ENCODE measurements around the gene FAM185A. TPM values are rescaled to one million over a fixed set of nuclear protein-coding genes. Genes with fewer than 3 reads are reported as not detected.

FAM185A gene
- total and polyA plus RNA-seq, 2 of the 13 experiments (the other 11 are each of a cell fraction or from before 2014, with no cell fraction given) = 5.0 to 11.6 TPM

DNA sequence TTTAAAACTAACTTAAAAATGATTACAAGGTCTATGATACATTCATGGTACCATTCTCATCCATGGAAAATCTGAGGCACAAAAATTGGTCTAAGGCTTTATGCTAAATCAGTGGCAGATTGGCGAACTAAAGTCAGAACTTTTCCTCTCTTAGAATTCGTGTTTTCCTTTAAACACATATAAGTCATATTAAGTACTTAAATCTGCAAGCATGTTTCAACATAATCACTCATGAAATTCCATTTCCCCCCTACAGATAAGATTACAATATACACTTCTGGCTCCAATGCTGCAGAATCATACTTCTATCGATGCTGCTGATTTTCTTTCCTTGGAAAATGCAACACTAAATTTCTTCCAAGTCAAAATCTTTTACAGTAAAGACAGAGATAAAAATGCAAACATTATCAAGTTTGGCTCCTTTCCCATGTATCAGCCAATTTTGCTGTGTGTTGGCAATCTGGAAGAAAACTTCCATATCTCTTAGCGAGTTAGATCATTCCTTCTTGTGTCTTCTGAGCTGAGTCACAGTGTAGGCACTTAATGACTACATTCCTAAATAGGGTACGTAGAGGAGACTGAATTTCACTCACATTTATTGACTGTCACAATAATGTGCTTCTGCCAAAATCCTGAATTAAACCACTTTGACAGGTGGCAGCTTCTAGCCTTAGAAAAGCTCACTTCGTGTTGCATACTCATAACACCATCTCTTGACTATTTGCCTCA is 87.6 kb downstream of the FAM185A start:
- Histone ChIP-seq H3K4me1 (ENCODE audit: insufficient read depth, low read length) (peaks cover 34% of the 10 kb centered on the region), H3K9me3 (ENCODE audit: low read length) (no peaks in the 10 kb centered on the region), H3K27me3 (ENCODE audit: control insufficient read depth in 1 of 2, insufficient read depth in 2 of 2, low read length in 2 of 2) (no peaks in the 10 kb centered on the region), H3K4me2 (ENCODE audit: low read depth, low read length) (no peak overlapping the region), H4K20me1 (ENCODE audit: insufficient read depth, low read length) (no peaks in the 10 kb centered on the region), H2AFZ (ENCODE audit: low read length) (no peak overlapping the region), H3K79me2 (ENCODE audit: insufficient read depth, low read length) (no peaks in the 10 kb centered on the region), H3K36me3 (replicated peaks in 1 of 2; ENCODE audit: control insufficient read depth in 1 of 2, insufficient read depth in 2 of 2, low read length in 2 of 2) (no peaks in the 10 kb centered on the region; a peak in 1 of 5 replicates), H3K9ac (ENCODE audit: insufficient read depth, low read depth, low read length) (no peak overlapping the region), H3K4me3 (replicated peaks in 1 of 3; ENCODE audit: insufficient read depth in 1 of 3, low read depth in 2 of 3, low read length in 3 of 3) (no peak overlapping the region), H3K27ac (ENCODE audit: extremely low read length, insufficient read depth, low read length) (no peak overlapping the region)
- WGBS (ENCODE audit: low lambda C conversion rate) = 96% methylated on average over 6 of the region's 6 CpGs
- BruUV-seq (replicated peaks) = no TSS peak
- FAIRE-seq = no peak
- intact Hi-C loops (cut with micrococcal nuclease; ENCODE audit: unreplicated experiment) (no loop called here), in situ Hi-C loops (cut with HindIII; ENCODE audit: extremely low pct_ligation_motif_present, low pct_unique_long_range_greater_than_20kb) (no loop called here)
- ATAC-seq = no peak
- TF ChIP-seq ZZZ3 (CRISPR knock-in tag; IDR thresholded peaks at IDR 0.05; ENCODE audit: borderline replicate concordance) = no peak
- TF ChIP-seq, protein P1, sequence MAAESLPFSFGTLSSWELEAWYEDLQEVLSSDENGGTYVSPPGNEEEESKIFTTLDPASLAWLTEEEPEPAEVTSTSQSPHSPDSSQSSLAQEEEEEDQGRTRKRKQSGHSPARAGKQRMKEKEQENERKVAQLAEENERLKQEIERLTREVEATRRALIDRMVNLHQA (CRISPR knock-in tag; IDR thresholded peaks at IDR 0.05) = no peak
- no peak for TF ChIP-seq ZSCAN21 (CRISPR knock-in tag; IDR thresholded peaks at IDR 0.05; ENCODE audit: borderline replicate concordance)
- TF ChIP-seq, protein P2, sequence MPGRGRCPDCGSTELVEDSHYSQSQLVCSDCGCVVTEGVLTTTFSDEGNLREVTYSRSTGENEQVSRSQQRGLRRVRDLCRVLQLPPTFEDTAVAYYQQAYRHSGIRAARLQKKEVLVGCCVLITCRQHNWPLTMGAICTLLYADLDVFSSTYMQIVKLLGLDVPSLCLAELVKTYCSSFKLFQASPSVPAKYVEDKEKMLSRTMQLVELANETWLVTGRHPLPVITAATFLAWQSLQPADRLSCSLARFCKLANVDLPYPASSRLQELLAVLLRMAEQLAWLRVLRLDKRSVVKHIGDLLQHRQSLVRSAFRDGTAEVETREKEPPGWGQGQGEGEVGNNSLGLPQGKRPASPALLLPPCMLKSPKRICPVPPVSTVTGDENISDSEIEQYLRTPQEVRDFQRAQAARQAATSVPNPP (CRISPR knock-in tag; IDR thresholded peaks at IDR 0.05) = no peak
- TF ChIP-seq, protein P3, sequence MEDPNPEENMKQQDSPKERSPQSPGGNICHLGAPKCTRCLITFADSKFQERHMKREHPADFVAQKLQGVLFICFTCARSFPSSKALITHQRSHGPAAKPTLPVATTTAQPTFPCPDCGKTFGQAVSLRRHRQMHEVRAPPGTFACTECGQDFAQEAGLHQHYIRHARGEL (CRISPR knock-in tag; IDR thresholded peaks at IDR 0.05) = no peak
- no peak for TF ChIP-seq ATAD3A (CRISPR knock-in tag; IDR thresholded peaks at IDR 0.05)
- no peak for TF ChIP-seq CCAR2 (optimal IDR thresholded peaks at IDR 0.05; ENCODE audit: low read depth, low read length)
- no peak for DNase-seq (ENCODE audit: low spot score)
- ChIA-PET CTCF (ENCODE audit: low intra/inter-chr PET ratio, low total read pairs) (no interaction called here), POLR2A (no interaction called here)

All from HepG2 (cell line).